ENCODE results near the gene SLC25A25.

SLC25A25 gene

DNA sequence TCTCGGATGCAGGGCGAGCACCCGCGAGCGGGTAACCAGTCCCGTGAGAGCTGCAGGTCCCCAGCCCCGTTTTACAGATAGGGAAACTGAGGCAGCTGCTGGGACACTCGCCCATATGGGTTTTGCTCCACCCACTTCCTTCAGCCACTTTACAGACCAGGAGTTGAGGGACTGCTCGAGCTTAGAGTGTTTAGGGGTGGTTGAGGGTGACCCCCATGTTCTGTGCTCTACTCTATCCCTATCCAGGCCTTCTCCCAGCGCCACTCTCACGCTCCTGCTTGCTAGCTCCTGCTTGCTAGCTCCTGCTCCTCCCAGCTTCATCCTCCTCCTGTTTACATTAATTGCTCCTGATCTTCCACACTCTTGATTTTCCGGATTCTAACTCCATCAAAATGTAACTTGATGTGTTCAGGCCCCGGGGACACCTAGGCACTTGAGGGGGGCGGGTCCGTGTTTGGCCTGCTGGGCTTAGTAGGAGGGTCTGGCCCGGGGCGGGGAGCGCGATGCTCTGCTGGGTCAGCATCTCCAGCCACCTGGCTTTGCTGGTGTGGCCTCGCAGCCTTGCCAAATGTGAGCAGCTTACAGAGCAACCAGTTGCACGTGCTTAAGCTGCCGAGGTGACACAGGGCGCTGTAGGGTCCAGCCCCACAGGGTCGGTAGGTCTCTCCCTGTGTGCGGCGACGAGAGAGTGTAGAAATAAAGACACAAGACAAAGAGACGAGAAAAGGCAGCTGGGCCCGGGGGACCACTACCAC is 61.0 kb downstream of the SLC25A25 start:
- TF ChIP-seq, protein P1, sequence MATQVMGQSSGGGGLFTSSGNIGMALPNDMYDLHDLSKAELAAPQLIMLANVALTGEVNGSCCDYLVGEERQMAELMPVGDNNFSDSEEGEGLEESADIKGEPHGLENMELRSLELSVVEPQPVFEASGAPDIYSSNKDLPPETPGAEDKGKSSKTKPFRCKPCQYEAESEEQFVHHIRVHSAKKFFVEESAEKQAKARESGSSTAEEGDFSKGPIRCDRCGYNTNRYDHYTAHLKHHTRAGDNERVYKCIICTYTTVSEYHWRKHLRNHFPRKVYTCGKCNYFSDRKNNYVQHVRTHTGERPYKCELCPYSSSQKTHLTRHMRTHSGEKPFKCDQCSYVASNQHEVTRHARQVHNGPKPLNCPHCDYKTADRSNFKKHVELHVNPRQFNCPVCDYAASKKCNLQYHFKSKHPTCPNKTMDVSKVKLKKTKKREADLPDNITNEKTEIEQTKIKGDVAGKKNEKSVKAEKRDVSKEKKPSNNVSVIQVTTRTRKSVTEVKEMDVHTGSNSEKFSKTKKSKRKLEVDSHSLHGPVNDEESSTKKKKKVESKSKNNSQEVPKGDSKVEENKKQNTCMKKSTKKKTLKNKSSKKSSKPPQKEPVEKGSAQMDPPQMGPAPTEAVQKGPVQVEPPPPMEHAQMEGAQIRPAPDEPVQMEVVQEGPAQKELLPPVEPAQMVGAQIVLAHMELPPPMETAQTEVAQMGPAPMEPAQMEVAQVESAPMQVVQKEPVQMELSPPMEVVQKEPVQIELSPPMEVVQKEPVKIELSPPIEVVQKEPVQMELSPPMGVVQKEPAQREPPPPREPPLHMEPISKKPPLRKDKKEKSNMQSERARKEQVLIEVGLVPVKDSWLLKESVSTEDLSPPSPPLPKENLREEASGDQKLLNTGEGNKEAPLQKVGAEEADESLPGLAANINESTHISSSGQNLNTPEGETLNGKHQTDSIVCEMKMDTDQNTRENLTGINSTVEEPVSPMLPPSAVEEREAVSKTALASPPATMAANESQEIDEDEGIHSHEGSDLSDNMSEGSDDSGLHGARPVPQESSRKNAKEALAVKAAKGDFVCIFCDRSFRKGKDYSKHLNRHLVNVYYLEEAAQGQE (IDR thresholded peaks at IDR 0.05; ENCODE audit: low read depth), result no peak
- TF ChIP-seq TAF1 (IDR thresholded peaks at IDR 0.05; ENCODE audit: low read depth) (no peak), RAD21 (IDR thresholded peaks at IDR 0.05; ENCODE audit: low read depth) (no peak), EP300 (IDR thresholded peaks at IDR 0.05; ENCODE audit: borderline replicate concordance) (no peak)

- TF ChIP-seq RAD21 (IDR thresholded peaks at IDR 0.05; ENCODE audit: low read depth), result peak; percentile 3; the same call in 1 of the 2 replicates
Observed at GRCh38 chr9:128129976-128130590, 62.1 kb downstream of the SLC25A25 start.

- no peak for TF ChIP-seq CEBPB (IDR thresholded peaks at IDR 0.05)
- TF ChIP-seq CREB1 (IDR thresholded peaks at IDR 0.05; ENCODE audit: low read depth), result no peak
- TF ChIP-seq EP300 (IDR thresholded peaks at IDR 0.05; ENCODE audit: borderline replicate concordance), result no peak
- TF ChIP-seq, protein P1 (IDR thresholded peaks at IDR 0.05; ENCODE audit: low read depth), result no peak
- TF ChIP-seq NFIC (IDR thresholded peaks at IDR 0.05), result no peak
- TF ChIP-seq TAF1 (IDR thresholded peaks at IDR 0.05; ENCODE audit: low read depth), result no peak
Observed at GRCh38 chr9:128136816-128137793, 69.1 kb downstream of the SLC25A25 start.

DNA sequence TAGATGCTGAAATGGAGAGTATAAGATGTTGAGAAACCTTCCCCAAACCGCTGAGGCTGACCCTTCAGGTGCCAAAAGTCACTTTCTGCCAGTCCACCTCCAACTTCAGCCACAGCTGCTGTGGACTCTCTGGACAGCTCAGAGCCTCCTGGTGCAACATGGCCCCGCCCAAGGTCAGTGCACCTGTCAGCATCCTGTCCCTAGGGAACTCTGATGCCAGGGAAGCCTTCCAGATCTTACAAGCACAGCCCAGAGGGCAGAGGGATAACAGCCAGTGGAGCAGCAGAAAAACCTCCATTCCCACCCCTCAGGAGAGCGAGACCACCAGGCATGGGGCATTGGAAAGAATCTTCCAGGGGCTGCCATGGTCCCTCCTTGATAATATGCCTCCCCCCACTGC is 70.0 kb downstream of the SLC25A25 start:
- no peak for TF ChIP-seq NFIC (IDR thresholded peaks at IDR 0.05)
- no peak for TF ChIP-seq RAD21 (IDR thresholded peaks at IDR 0.05; ENCODE audit: low read depth)
- TF ChIP-seq, protein P2, sequence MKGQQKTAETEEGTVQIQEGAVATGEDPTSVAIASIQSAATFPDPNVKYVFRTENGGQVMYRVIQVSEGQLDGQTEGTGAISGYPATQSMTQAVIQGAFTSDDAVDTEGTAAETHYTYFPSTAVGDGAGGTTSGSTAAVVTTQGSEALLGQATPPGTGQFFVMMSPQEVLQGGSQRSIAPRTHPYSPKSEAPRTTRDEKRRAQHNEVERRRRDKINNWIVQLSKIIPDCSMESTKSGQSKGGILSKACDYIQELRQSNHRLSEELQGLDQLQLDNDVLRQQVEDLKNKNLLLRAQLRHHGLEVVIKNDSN (IDR thresholded peaks at IDR 0.05), result no peak

DNA sequence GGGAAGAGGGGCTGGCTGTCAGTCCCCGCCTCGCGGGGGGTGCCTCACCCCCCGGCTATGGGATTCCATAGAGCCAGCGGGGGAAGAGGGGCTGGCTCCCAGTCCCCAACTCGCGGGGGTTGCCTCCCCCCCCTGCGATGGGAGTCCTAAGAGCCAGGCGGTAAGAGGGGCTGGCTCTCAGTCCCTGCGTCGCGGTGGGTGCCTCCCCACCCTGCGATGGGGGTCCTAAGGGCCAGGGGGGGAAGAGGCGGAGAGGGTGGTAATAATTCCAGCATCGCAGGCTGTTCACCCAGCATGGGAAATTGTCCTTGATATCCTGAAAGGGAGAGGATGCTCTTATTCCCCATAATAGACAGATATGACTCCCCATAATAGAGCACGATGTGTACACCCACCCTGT is 71.6 kb downstream of the SLC25A25 start:
- TF ChIP-seq ZBTB7A (IDR thresholded peaks at IDR 0.05; ENCODE audit: low read depth), result no peak
- no peak for TF ChIP-seq TCF12 (IDR thresholded peaks at IDR 0.05; ENCODE audit: low read depth)
- TF ChIP-seq, protein P1 (IDR thresholded peaks at IDR 0.05; ENCODE audit: low read depth), result no peak
- TF ChIP-seq YY1 (IDR thresholded peaks at IDR 0.05; ENCODE audit: low read depth), result no peak
- no peak for TF ChIP-seq FOXM1 (IDR thresholded peaks at IDR 0.05; ENCODE audit: borderline replicate concordance, low read depth)
- no peak for TF ChIP-seq CEBPB (IDR thresholded peaks at IDR 0.05)
- TF ChIP-seq EGR1 (IDR thresholded peaks at IDR 0.05), result no peak
- no peak for TF ChIP-seq CREB1 (IDR thresholded peaks at IDR 0.05; ENCODE audit: low read depth)
- no peak for TF ChIP-seq NFIC (IDR thresholded peaks at IDR 0.05)
- no peak for TF ChIP-seq TAF1 (IDR thresholded peaks at IDR 0.05; ENCODE audit: low read depth)
- no peak for TF ChIP-seq TEAD4 (IDR thresholded peaks at IDR 0.05)
- no peak for TF ChIP-seq MAX (IDR thresholded peaks at IDR 0.05)
- TF ChIP-seq, protein P2 (IDR thresholded peaks at IDR 0.05), result no peak
- no peak for TF ChIP-seq EP300 (IDR thresholded peaks at IDR 0.05; ENCODE audit: borderline replicate concordance)
- TF ChIP-seq RAD21 (IDR thresholded peaks at IDR 0.05; ENCODE audit: low read depth), result no peak
